Stimulated activated memory B cell treated with anti-CD40 and anti-IgM and Interleukin-4, amounts not matched to agents 10 μg/mL and 1 μg/mL and 100 μg/mL, for 72 hours (primary cell): ENCODE results near the gene TAT.
A peak's percentile ranks its signal among the peaks of the same experiment; 100 is the strongest.
"Not testable (repeated sequence)": the region's sequence is repeated elsewhere in the genome, so short reads cannot be mapped to it uniquely, and the experiment has no call there.

Experiments
- ATAC-seq: fragments of 150-1000 bp; cut with Tn5 transposase; 2 replicates; pipeline ENCODE4 v1.10.0; 2021
- H3K27ac Mint-ChIP-seq: one replicate; pipeline ENCODE4 v1.8.0; 2022; ENCODE audit warnings: mild to moderate bottlenecking, mixed read lengths
- H3K27me3 Mint-ChIP-seq: one replicate; pipeline ENCODE4 v1.8.0; 2022; ENCODE audit warnings: mixed read lengths
- H3K36me3 Mint-ChIP-seq: one replicate; pipeline ENCODE4 v1.8.0; 2022; ENCODE audit warnings: mixed read lengths
- H3K4me1 Mint-ChIP-seq: one replicate; pipeline ENCODE4 v1.8.0; 2022; ENCODE audit warnings: mixed read lengths
- H3K4me3 Mint-ChIP-seq: one replicate; pipeline ENCODE4 v1.8.0; 2022; ENCODE audit warnings: mild to moderate bottlenecking, moderate library complexity, mixed read lengths
- H3K9me3 Mint-ChIP-seq: one replicate; pipeline ENCODE4 v1.8.0; 2022; ENCODE audit warnings: mixed read lengths

TAT gene

GRCh38 chr16:71565812-71566700 lies 10.8 kb downstream of the TAT start:
- peak overlapping the region; percentile 84 for H3K4me3 Mint-ChIP-seq
- H3K27ac Mint-ChIP-seq = peak overlapping the region; percentile 97
- no peak for ATAC-seq
- peaks cover 8% of the 10 kb centered on the region for H3K9me3 Mint-ChIP-seq
- no peaks in the 10 kb centered on the region for H3K27me3 Mint-ChIP-seq
- peaks cover 41% of the 10 kb centered on the region for H3K4me1 Mint-ChIP-seq
- H3K36me3 Mint-ChIP-seq = peaks cover 6% of the 10 kb centered on the region

GRCh38 chr16:71564335-71564967 lies 12.4 kb downstream of the TAT start:
- H3K36me3 Mint-ChIP-seq = peaks cover 6% of the 10 kb centered on the region

GRCh38 chr16:71562552-71562951 lies 14.3 kb downstream of the TAT start:
- Mint-ChIP-seq H3K36me3 (peaks cover 15% of the 10 kb centered on the region), H3K4me3 (no peak overlapping the region), H3K4me1 (peaks cover 35% of the 10 kb centered on the region), H3K27me3 (no peaks in the 10 kb centered on the region), H3K27ac (peak overlapping the region; percentile 14), H3K9me3 (peaks cover 19% of the 10 kb centered on the region)
- no peak for ATAC-seq

More at GRCh38 chr16:71564335-71564967, 12.4 kb downstream of the TAT start:
- peak overlapping the region; percentile 97 for H3K27ac Mint-ChIP-seq
- ATAC-seq = peak; percentile 98
- H3K4me3 Mint-ChIP-seq = peak overlapping the region; percentile 84
- H3K4me1 Mint-ChIP-seq = peaks cover 41% of the 10 kb centered on the region
- H3K9me3 Mint-ChIP-seq = peaks cover 10% of the 10 kb centered on the region
- no peaks in the 10 kb centered on the region for H3K27me3 Mint-ChIP-seq

- not testable (repeated sequence) for H3K27ac Mint-ChIP-seq, ATAC-seq, H3K27me3 Mint-ChIP-seq, H3K4me3 Mint-ChIP-seq
- Mint-ChIP-seq H3K4me1 (peaks cover 28% of the 10 kb centered on the region), H3K36me3 (peaks cover 15% of the 10 kb centered on the region), H3K9me3 (peaks cover 19% of the 10 kb centered on the region)
These were observed 15.0 kb downstream of the TAT start for GRCh38 chr16:71561886-71562285.

GRCh38 chr16:71559855-71560254 lies 17.0 kb downstream of the TAT start:
- H3K9me3 Mint-ChIP-seq = peaks cover 19% of the 10 kb centered on the region
- peaks cover 15% of the 10 kb centered on the region for H3K36me3 Mint-ChIP-seq
- no peak for ATAC-seq
- peaks cover 10% of the 10 kb centered on the region for H3K4me1 Mint-ChIP-seq
- H3K4me3 Mint-ChIP-seq = no peak overlapping the region
- H3K27me3 Mint-ChIP-seq = no peaks in the 10 kb centered on the region
- H3K27ac Mint-ChIP-seq = no peak overlapping the region

- Mint-ChIP-seq H3K4me1 (no peaks in the 10 kb centered on the region), H3K9me3 (peaks cover 16% of the 10 kb centered on the region), H3K4me3 (no peak overlapping the region), H3K36me3 (peaks cover 15% of the 10 kb centered on the region), H3K27me3 (no peaks in the 10 kb centered on the region), H3K27ac (no peak overlapping the region)
- no peak for ATAC-seq
These were observed 18.8 kb downstream of the TAT start for GRCh38 chr16:71557954-71558582.

GRCh38 chr16:71557299-71557698 lies 19.6 kb downstream of the TAT start:
- Mint-ChIP-seq H3K4me1 (no peaks in the 10 kb centered on the region), H3K36me3 (peaks cover 15% of the 10 kb centered on the region), H3K4me3 (no peak overlapping the region), H3K27ac (no peak overlapping the region), H3K27me3 (no peaks in the 10 kb centered on the region), H3K9me3 (peaks cover 16% of the 10 kb centered on the region)
- no peak for ATAC-seq

GRCh38 chr16:71555230-71555891 lies 21.5 kb downstream of the TAT start:
- Mint-ChIP-seq H3K36me3 (peaks cover 9% of the 10 kb centered on the region), H3K4me1 (no peaks in the 10 kb centered on the region), H3K27me3 (no peaks in the 10 kb centered on the region), H3K9me3 (peaks cover 11% of the 10 kb centered on the region), H3K4me3 (no peak overlapping the region), H3K27ac (no peak overlapping the region)
- ATAC-seq = no peak

- no peaks in the 10 kb centered on the region for H3K9me3 Mint-ChIP-seq
- no peak overlapping the region for H3K27ac Mint-ChIP-seq
- H3K36me3 Mint-ChIP-seq = no peaks in the 10 kb centered on the region
- H3K4me1 Mint-ChIP-seq = no peaks in the 10 kb centered on the region
- no peak overlapping the region for H3K4me3 Mint-ChIP-seq
- ATAC-seq = no peak
- H3K27me3 Mint-ChIP-seq = no peaks in the 10 kb centered on the region
These were observed 24.0 kb downstream of the TAT start for GRCh38 chr16:71552698-71553503.

GRCh38 chr16:71547168-71547567 lies 29.7 kb downstream of the TAT start:
- ATAC-seq = no peak
- Mint-ChIP-seq H3K4me3 (no peak overlapping the region), H3K4me1 (peaks cover 5% of the 10 kb centered on the region), H3K36me3 (no peaks in the 10 kb centered on the region), H3K9me3 (no peaks in the 10 kb centered on the region), H3K27me3 (peaks cover 6% of the 10 kb centered on the region), H3K27ac (no peak overlapping the region)

- peak; percentile 83 for ATAC-seq
- H3K9me3 Mint-ChIP-seq = no peaks in the 10 kb centered on the region
- no peaks in the 10 kb centered on the region for H3K36me3 Mint-ChIP-seq
- H3K27me3 Mint-ChIP-seq = peaks cover 9% of the 10 kb centered on the region
- no peak overlapping the region for H3K4me3 Mint-ChIP-seq
- no peak overlapping the region for H3K27ac Mint-ChIP-seq
- H3K4me1 Mint-ChIP-seq = peaks cover 20% of the 10 kb centered on the region
These were observed 34.5 kb downstream of the TAT start for GRCh38 chr16:71542377-71542776.

GRCh38 chr16:71537643-71538042 lies 39.2 kb downstream of the TAT start:
- no peaks in the 10 kb centered on the region for H3K9me3 Mint-ChIP-seq
- H3K27me3 Mint-ChIP-seq = peaks cover 8% of the 10 kb centered on the region
- peak overlapping the region; percentile 40 for H3K27ac Mint-ChIP-seq
- H3K4me1 Mint-ChIP-seq = peaks cover 20% of the 10 kb centered on the region
- peak; percentile 77 for ATAC-seq
- H3K4me3 Mint-ChIP-seq = no peak overlapping the region
- H3K36me3 Mint-ChIP-seq = no peaks in the 10 kb centered on the region

GRCh38 chr16:71536752-71537499 lies 40.0 kb downstream of the TAT start:
- peaks cover 1% of the 10 kb centered on the region for H3K27me3 Mint-ChIP-seq
- no peak overlapping the region for H3K4me3 Mint-ChIP-seq
- no peak overlapping the region for H3K27ac Mint-ChIP-seq
- ATAC-seq = no peak
- no peaks in the 10 kb centered on the region for H3K36me3 Mint-ChIP-seq
- H3K4me1 Mint-ChIP-seq = peaks cover 13% of the 10 kb centered on the region
- no peaks in the 10 kb centered on the region for H3K9me3 Mint-ChIP-seq

- no peaks in the 10 kb centered on the region for H3K36me3 Mint-ChIP-seq
- H3K27ac Mint-ChIP-seq = no peak overlapping the region
- H3K4me3 Mint-ChIP-seq = no peak overlapping the region
- no peak for ATAC-seq
- H3K27me3 Mint-ChIP-seq = peaks cover 28% of the 10 kb centered on the region
- no peaks in the 10 kb centered on the region for H3K4me1 Mint-ChIP-seq
- no peaks in the 10 kb centered on the region for H3K9me3 Mint-ChIP-seq
These were observed 44.5 kb downstream of the TAT start for GRCh38 chr16:71532366-71532765.
